NCI-H345 treated with DMSO at 0.1 percent for 48 hours (cell line): Measurements from ENCODE around the gene CCDC6.
"Not testable (repeated sequence)": the region's sequence is repeated elsewhere in the genome, so short reads cannot be mapped to it uniquely, and the experiment has no call there.

ENCODE experiments used
- DNase-seq: peaks from one replicate; lab custom pipeline; 2025; ENCODE audit not compliant: unreplicated experiment; lab: John Stamatoyannopoulos, UW

The CCDC6 gene

DNA sequence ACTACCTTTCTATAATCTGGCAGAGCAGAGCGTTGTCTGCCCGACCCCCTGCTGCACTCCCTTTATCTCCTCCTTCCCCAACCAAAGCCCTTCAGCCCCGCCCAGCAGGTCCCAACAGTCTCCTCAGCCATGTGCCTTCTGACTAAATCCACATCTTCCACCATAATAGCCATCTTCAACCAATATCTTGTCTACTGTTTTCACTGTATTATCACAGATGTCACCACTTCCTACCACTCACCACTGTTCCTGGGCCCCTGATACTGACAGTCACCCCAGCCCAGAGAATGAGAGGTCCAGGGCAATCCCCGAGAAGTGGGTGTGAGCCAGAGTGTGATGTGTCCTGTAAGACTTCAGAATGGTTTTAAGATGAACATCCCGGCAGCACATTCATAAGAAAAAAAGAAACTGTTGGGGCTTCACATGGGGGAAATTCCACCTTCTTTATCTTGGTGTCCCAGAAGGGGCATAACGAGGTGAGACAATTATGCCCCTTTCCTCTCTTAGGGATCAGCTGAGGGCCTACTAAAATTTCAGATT, 25.3 kb downstream of the CCDC6 start:
- DNase-seq, result no peak

DNA sequence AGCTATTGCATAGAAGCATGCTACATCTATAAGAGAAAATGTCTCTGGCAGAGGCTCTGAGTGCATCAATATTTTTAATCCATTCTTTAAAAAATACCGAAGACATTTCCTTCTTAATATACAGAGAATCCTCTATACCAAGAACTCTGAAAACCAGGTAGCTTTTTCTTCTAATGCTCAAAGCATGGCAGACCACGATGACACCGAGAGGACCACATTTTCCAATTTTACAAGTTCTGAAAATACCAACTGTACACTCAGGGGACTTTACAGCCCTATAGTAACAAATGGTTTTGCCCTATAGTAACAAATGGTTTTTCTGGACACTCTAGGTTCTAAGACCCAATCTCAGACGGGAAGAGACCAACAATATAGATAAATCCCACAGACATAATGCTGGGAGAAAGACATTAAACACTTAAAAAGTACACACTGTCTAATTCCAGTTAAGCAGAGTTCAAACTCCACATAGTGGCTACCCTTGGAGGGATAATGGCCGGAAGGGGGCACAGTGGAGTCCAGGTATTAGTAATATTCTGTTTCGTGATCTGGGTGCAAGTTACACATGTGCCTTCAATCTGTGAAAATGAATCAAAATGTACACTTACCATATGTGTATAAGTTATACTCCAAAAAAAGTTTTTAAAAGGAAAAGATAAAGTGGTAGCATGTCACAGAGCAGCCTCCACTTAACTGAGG, 26.2 kb downstream of the CCDC6 start:
- no peak for DNase-seq

DNA sequence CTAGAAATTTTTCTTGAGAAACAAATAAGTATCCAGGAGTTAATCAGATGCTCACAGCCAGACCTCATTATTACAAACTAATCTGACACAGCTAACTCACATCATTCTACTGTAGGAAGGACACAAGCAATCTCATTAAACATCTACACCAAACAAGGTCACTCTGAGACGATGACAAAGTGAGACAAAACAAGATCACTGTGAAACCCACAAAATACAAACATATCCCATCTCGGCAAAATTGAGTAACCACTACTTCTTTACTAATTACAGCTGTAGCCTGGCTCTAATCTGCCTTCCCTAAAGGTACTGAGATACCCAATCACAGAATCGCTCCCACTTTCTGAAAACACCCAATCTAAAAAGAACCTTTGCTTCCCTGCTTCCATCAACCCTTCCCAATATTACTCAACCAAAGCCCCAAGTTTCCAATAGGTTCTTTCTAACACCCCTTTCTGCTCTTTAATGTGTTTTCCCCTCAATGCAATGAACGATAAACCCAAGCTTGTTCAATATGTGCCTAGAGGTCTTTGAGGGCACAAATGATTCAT, 26.9 kb downstream of the CCDC6 start:
- no peak for DNase-seq

DNA sequence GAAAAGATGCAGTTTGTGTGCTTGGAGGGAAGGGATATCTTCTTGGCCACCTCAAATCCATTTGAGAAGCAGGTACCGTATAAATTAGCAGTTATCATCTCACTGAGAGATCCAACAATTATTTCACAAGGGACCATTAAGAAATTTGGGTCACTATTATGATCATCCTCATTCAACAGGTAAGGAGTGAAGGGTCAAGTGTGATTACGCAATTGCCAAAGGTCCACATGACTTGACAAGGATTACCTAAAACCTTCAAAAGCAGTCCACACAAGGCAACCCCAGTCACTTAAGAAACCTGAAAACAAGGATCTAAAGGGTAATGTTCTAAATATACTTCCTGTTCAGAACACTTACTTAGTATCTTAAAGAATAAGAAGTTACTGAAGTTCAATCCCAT, 27.4 kb downstream of the CCDC6 start:
- DNase-seq, result no peak

DNA sequence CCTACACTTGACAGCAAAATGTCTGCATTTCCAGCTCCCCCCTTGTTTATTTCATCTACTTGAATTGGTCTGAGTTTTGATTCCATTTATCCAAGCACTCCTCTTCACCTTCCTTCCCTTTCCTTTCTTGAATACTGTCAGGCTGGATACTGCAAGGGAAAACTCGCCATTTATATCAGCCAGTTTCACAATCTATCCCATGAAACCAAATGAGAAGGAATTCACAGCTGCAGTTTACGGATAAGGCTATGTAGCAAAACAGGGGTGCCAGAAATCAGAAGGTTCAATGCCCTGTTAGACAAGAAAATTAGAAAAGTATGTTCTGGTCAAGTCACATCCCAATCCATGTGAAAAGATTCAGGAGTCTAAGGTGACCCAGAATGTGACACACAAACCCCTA, 28.1 kb downstream of the CCDC6 start:
- DNase-seq, result no peak

DNA sequence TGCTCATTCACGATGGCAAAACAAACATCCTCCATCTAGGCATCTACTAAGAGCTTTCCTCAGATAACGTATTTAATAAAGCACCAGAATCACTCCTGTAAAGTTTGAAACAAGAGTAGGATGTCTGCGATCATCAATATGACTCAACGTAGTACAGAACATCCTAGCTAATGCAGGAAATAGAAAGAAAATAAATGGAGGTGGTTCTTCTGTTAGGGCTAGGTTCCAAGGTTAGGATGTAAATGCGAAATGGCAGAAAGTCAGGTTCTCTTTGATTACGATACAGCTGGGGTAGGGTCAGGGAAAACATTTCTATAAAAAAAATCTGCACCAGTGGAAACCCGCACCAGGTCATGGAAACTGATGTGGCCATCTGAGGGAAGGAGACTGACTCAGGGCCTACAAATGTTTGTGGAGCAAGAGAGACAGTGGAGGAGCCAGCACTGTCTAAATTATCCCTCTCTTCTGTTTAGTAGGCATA, 29.1 kb downstream of the CCDC6 start:
- no peak for DNase-seq

DNA sequence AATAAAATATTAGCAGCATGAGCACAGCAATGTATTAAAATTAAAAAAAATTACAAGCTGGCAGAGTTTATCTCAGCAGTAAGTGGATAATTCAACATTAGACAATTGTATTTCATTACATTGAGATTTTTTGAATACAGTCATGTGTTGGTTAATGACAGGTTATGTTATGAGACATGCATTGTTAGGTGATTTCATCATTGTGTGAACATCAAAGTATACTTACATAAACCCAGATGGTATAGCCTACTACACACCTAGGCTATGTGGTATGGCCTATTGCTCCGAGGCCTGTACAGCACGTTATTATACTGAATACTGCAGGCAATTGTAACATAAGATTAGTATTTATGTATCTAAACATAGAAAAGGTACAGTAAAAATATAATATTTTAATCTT, 29.7 kb downstream of the CCDC6 start:
- no peak for DNase-seq

DNA sequence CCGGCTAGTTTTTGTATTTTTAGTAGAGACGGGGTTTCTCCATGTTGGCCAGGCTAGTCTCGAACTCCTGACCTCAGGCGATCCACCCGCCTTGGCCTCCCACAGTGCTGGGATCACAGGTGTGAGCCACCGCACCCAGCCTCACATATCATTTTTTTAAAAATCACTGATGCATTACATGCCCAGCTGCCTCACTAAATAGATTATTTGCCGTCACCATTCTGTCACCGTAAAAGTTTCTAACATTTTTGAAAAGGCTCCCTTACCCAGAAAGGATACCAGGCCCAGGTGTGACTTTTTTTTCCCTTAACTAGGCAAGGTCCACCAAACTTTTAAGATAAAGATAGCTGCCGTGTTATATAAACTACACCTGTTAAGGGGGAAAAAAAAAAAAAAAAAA, 30.1 kb downstream of the CCDC6 start:
- not testable (repeated sequence) for DNase-seq

DNA sequence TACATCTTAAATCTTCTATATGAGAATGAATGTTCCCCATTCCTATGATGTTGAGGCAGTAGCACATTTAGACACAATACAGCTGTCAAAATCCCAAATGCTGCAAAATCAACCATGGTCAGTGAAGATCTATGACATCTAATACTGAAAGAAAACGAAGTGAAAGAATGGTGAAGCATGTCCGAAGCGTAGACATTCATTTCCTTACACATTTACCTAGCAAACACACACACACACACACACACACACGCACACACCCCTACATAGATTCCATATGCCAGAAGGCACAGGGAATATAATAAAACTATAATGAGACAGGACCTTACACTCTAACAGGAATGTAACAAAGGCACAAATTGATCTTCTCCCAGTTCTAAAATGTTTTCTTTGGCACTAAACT, 32.5 kb downstream of the CCDC6 start:
- no peak for DNase-seq

DNA sequence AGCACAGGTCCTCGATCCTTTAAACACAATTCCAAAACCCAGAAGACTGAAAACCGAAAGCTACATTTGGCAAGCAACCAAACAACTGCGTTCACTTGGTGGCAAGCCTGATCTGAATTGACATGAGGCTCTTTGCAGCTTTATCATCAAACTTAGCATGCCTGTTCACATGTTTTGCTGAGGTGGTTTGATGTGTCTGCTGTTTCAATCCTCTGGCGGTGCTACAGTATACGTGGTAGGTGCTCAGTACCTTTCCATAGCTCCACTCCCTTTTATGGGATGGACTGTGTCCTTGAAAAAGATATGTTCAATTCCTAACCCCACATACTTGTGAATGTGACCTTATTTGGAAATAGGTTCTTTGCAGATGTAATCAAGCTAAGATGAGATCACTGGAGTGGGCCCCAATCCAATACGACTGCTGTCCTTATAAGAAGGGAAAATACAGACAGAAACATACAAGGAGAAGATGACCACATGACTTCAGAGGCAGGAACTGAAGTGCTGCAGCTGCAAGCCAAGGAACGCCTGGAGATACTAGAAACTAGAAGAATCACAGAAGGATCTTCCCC, 33.4 kb downstream of the CCDC6 start:
- DNase-seq, result no peak

DNA sequence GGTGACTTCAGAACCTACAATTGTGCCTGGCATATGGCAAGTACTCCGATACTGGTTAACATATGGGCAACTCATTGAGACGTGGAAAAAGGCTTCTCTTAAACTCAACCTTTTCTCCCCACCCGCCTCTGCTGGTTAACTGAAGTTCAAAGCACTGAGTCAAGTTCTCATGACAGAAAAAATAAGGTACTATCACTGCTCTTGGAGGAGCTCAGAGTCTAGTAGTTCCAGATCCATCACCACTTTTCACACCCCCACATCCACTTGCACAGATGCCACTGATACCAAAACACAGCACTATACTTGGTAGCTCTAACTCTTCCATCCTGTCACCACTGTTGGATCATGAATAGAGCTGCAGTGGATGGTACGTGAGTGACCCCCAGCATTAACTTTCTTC, 36.2 kb downstream of the CCDC6 start:
- DNase-seq, result no peak

DNA sequence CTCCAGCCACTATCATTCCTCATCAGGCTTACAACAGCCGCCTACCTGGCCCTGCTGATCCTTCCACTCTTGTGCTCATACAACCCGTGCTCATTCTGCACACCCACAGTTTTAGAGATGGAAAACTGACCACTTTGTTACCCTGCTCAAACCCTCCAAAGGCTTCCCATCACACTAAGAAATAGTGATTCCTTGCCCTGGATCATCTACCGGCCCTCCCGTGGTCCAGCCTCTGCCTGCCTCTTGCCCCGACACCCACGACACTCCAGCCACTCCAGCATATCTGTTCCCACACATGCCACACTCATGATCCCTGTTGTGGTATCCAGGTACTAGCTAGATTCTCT, 36.8 kb downstream of the CCDC6 start:
- no peak for DNase-seq

DNA sequence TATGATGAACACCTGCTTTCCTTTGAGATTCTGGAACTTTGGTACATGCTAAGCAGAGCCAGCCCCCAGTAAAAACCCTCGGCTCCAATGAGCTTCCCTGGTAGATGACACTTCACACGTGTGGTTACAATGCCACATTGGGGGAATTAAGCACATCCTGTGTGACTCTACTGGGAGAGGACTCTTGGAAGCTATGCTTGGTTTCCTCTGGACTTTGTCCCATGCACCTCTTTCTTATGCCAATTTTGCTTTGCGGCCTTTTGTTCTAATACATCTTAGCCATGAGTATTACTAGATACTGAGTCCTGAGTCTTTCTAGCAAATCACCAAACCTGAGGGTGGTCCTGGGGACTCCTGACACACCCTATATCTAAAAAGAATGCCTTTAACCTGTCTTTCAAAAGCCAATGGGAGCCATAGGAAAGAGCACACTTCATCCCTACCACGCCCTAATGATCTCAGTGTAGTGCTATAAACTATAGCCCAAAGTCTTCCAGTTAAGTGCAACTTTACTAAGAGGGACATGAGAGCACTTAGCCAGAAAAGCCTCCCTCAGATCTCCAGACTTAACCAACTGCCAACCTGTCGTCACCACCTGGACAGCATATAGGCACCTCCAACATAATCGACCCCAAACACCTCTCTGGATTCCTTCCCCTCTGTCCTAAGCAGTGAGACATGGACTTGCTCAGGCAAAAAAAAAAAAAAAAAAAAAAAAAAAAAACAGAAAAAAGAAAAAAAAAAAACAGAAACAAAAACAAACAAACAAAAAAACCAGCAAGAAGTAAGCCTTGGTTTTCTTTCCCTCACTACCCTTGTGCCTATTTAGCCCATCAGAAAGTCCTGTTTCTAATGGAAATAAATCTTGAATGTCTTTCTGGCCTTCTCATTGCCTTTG, 37.4 kb downstream of the CCDC6 start:
- no peak for DNase-seq

DNA sequence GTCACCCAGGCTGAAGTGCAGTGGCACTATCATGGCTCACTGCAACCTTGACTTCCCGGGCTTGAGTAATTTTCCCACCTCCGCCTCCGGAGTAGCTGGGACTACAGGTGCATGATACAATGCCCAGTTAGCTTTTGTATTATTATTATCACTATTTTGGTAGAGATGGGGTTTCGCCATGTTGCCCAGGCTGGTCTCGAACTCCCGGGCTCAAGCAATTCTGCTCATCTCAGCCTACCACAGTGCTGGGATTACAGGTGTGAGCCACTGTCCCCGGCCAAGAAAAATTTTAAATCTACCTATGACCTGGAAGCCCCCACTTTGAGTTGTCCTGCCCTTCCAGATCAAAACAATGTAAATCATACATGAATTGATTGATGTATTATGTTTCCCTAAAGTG, 38.8 kb downstream of the CCDC6 start:
- no peak for DNase-seq

DNA sequence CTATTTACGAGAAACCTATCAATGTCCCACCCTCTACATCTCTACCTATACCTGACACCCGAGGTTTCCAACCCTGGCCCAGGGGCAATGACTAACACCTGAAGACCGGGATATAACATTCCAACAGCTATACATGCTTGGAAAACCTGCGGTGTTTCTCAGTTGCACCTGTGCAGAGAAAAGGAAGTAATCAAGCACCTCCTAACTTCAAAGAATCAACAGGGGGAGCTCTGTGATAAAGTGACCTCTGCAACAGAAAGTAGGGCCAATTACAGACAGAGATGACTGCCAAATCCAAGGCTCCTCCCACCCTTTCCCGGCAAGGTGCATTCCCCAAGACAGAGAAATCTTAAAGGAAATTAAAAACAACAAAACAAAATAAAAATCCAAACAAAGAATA, 41.3 kb downstream of the CCDC6 start:
- DNase-seq, result no peak

DNA sequence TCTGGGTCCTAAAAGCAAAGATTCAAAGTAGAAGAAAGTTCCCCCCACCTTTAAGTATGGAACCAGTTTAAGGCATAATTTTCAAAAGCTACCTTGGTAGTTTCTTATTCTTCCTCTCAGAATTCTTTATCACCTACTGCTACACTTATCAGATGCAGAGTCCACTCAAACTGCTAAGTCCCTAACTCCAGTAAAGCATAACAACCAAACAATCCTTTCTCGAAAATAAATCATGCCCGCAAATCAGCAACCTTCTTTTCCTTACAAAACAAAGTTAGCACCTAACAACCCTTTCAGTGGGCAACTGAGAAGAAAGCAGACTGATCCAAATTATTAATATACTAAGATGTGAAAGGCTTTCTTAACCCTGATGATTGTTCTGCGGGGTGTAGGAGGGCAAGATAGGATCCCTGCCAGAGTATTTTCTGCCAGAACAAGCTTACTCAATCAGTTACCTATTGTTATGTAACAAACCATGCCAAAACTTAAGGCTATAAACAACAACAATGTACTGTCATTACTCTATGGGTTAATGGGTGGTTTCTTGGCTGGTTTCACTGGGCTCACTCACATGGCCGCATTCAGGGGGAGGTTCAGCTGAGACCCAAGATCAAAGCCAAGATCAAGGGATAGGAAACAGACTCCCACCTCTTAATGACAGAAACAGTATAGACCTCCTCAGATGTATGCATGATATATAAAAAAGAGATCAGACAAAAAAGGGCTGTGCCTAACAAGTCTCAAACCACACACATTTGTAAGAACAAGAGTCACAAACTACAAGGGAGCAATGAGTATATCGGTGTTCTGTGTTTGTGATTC, 42.0 kb downstream of the CCDC6 start:
- no peak for DNase-seq

DNA sequence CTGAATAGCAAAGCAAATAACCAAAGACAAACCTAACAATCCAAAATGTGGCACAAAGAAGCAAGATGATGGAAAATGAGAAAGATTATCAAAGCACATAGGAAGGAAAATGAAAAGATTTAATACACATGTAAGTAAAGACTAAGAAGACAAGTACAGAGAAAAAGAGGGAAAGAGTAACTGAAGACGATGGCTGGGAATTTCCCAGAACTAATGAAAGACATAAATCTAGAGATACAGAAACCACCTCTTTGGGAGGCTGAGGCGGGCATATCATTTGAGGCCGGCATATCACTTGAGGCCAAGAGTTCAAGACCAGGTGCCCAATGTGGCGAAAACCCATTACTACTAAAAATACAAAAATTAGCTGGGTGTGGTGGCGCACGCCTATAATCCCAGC, 46.8 kb downstream of the CCDC6 start:
- no peak for DNase-seq

DNA sequence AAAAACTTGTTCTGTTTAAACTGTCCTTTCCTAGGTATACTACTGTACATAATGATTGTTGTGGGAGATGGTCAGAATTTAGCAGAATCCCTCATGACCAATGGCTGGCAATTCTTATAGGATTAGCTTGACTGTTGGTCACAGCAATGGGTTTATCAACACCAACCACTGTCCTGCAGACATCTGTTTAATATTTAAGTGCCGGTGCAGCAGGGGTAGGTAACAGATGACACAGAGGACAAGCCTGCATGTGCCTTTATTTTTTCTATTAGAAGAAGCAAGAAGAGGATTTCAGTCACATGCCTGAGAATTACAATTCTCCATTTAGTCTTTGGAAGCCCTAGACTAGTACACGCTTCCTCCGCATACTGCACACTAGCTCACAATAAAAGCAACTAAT, 48.4 kb downstream of the CCDC6 start:
- no peak for DNase-seq

DNA sequence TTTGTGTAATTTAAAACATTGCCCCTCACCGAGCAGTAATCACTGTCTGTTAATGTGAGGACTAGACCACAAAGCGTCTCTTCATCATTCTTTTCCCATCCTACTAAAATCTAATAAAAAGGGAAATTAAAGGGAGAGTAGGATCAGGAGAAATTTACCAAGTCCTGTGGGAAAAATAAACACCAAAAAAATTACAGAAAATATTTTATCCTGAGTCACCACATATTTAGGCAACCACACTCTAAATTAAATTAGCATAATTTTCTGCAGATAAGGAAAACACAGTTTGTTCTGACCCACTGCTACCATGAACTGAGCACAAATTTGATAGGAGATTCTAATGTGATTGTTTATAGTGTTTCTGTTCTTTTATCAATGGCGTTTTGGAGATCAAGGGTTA, 49.3 kb downstream of the CCDC6 start:
- no peak for DNase-seq

DNA sequence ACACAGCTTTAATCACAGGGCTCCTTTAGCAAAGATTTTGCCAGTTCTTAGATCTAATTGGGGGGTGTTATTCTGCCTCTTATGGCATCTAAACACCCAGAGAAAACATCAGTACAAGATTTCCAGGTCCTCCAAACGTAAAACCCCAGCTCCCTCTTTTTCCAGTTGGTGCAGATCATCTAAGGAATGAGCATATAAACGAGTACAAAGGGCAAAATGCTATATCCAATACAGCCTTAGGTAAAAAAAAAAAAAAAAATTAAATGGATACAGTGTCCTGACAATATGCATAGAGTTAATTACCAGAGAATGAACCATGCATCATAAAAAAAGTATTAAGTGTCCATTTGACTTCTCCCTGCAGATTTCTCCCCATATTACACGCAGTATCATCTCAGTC, 50.3 kb downstream of the CCDC6 start:
- DNase-seq, result no peak

DNA sequence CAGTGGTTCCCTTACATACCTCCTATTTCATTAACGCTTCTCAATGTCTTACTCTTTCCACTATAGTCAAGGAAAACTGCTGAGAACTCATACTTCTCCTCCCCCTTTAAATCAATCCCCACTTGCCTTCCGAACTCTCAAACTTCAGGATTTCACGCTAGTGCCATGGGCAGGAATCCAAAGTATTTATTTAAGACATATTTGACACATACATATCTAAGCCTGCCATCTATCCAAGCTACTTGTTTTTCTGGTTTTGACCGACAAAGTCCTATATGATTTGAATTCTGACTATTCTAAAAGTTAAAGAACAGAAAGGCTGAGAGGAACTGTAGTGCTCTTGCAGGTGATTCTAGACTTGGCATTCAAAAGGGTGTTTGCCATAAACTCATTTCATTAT, 51.8 kb downstream of the CCDC6 start:
- DNase-seq, result no peak
